SKM-1 treated with dmso at 0.1 percent for 144 hours (cell line): Measurements from ENCODE around the gene B3GNT5.
A peak's percentile ranks its signal among the peaks of the same experiment; 100 is the strongest.
"Not testable (repeated sequence)": the region's sequence is repeated elsewhere in the genome, so short reads cannot be mapped to it uniquely, and the experiment has no call there.

Experiments
- DNase-seq: peaks from one replicate; lab custom pipeline; 2025; ENCODE audit not compliant: unreplicated experiment; lab: John Stamatoyannopoulos, UW

The B3GNT5 gene

GRCh38 chr3:183230251-183230650 lies 22.8 kb upstream of the B3GNT5 start:
- DNase-seq, result not testable (repeated sequence)

- no peak for DNase-seq
Measured at GRCh38 chr3:183230826-183231225, 22.2 kb upstream of the B3GNT5 start.

GRCh38 chr3:183233966-183234365 lies 19.1 kb upstream of the B3GNT5 start:
- no peak for DNase-seq

GRCh38 chr3:183239046-183239445 lies 14.0 kb upstream of the B3GNT5 start:
- no peak for DNase-seq

- DNase-seq, result no peak
Measured at GRCh38 chr3:183242431-183242830, 10.6 kb upstream of the B3GNT5 start.

GRCh38 chr3:183244219-183244618 lies 8.8 kb upstream of the B3GNT5 start:
- DNase-seq, result peak; percentile 82

GRCh38 chr3:183244981-183245476 lies 8.0 kb upstream of the B3GNT5 start:
- no peak for DNase-seq

GRCh38 chr3:183247011-183247589 lies 6.0 kb upstream of the B3GNT5 start:
- DNase-seq, result no peak

GRCh38 chr3:183249006-183249718 lies 3.9 kb upstream of the B3GNT5 start:
- DNase-seq, result no peak

GRCh38 chr3:183252118-183252782 lies 803 bp upstream of the B3GNT5 start:
- no peak for DNase-seq

- no peak for DNase-seq
Measured at GRCh38 chr3:183253528-183254486, 754 bp downstream of the B3GNT5 start.

GRCh38 chr3:183254487-183255347 lies 1.7 kb downstream of the B3GNT5 start:
- DNase-seq, result peak; percentile 24

GRCh38 chr3:183255348-183255730 lies 2.3 kb downstream of the B3GNT5 start:
- no peak for DNase-seq

GRCh38 chr3:183259087-183259486 lies 6.0 kb downstream of the B3GNT5 start:
- no peak for DNase-seq

- DNase-seq, result peak; percentile 15
Measured at GRCh38 chr3:183259621-183260020, 6.6 kb downstream of the B3GNT5 start.

- DNase-seq, result peak; percentile 96
Measured at GRCh38 chr3:183260167-183260904, 7.3 kb downstream of the B3GNT5 start.

- DNase-seq, result no peak
Measured at GRCh38 chr3:183261151-183261724, 8.2 kb downstream of the B3GNT5 start.

- DNase-seq, result no peak
Measured at GRCh38 chr3:183262875-183263378, 9.9 kb downstream of the B3GNT5 start.

GRCh38 chr3:183264268-183264667 lies 11.2 kb downstream of the B3GNT5 start:
- DNase-seq, result no peak
